Lower leg skin (tissue), 4 donors: Measurements from ENCODE around the gene HP1BP3. TPM values are rescaled to one million over a fixed set of nuclear protein-coding genes. Genes with fewer than 3 reads are reported as not detected.
A peak's percentile ranks its signal among the peaks of the same experiment; 100 is the strongest.

ENCODE experiments used
- DNase-seq, 2 donors: peaks; one replicate each; pipeline ENCODE4 v3.0.0-alpha.2; 2019; ENCODE audit warnings: low spot score in 2 of 2
- H3K4me3 ChIP-seq: fragments of 200-600 bp; sonication (generic); 2 replicates; pipeline ENCODE4 v1.5.1; 2017; ENCODE audit warnings: mild to moderate bottlenecking, low read depth; ENCODE audit not compliant: poor library complexity, severe bottlenecking
- CTCF ChIP-seq, 3 donors: fragments of 450-650 bp; IDR thresholded peaks; one replicate each; pipeline ENCODE4 v1.5.1; 2016; ENCODE audit warnings: antibody characterized with exemption in 3 of 3, mild to moderate bottlenecking in 3 of 3, moderate library complexity in 2 of 3
- POLR2A ChIP-seq, 2 donors: fragments of 450-650 bp; IDR thresholded peaks; one replicate each; pipeline ENCODE4 v1.6.1; 2016 to 2017; ENCODE audit warnings: antibody characterized with exemption in 2 of 2, mild to moderate bottlenecking in 1 of 2, moderate library complexity in 1 of 2
- WGBS, 2 donors: methylation state at CpG; one replicate each; pipeline ENCODE4 v1.1.5; 2018; 5-methylcytosine and 5-hydroxymethylcytosine counted together
- intact Hi-C: fragments of 100-400 bp; cut with DNase I; formaldehyde crosslinking; loops from one replicate; pipeline ENCODE4 v1.15.0; 2023; ENCODE audit warnings: low total_unique reads
- total RNA-seq, 4 donors: library from RNA; depleted of rRNA; stranded (reverse); fragments of >200 nt; gene quantifications; one replicate each; pipeline ENCODE4 v1.1.0, GENCODE V29; 2016

HP1BP3 gene
- total RNA-seq, 4 donors from 2014 or later: 154 to 242 (median 190) TPM

- intact Hi-C loops: no loop called here
- H3K4me3 ChIP-seq: no peak overlapping the region
- peak in 1 of 2 donors; percentile 82 for DNase-seq
- TF ChIP-seq POLR2A (IDR thresholded peaks at IDR 0.05): no peak
- TF ChIP-seq CTCF (IDR thresholded peaks at IDR 0.05): no peak
- 64 to 73% methylated on average over 23 to 29 of the region's 29 CpGs for WGBS, 2 donors
Measured at GRCh38 chr1:20725189-20726117, 61.7 kb downstream of the HP1BP3 start.

- intact Hi-C loops: no loop called here
- DNase-seq: peak in 1 of 2 donors; percentile 79
- no peak overlapping the region for H3K4me3 ChIP-seq
- no peak for TF ChIP-seq POLR2A (IDR thresholded peaks at IDR 0.05)
- TF ChIP-seq CTCF (IDR thresholded peaks at IDR 0.05): no peak
- WGBS, 2 donors: 80 to 86% methylated on average over 16 of the region's 17 CpGs
Measured at GRCh38 chr1:20724364-20725188, 62.5 kb downstream of the HP1BP3 start.

GRCh38 chr1:20723537-20724363, 63.4 kb downstream of the HP1BP3 start:
- WGBS, 2 donors: 68 to 72% methylated on average over 21 to 27 of the region's 35 CpGs
- peak in 1 of 2 donors; percentile 84 for DNase-seq
- no peak overlapping the region for H3K4me3 ChIP-seq
- intact Hi-C loops: no loop called here
- TF ChIP-seq CTCF (IDR thresholded peaks at IDR 0.05) (no peak), POLR2A (IDR thresholded peaks at IDR 0.05) (no peak)

GRCh38 chr1:20723159-20723536, 64.0 kb downstream of the HP1BP3 start:
- no peak overlapping the region for H3K4me3 ChIP-seq
- intact Hi-C loops: no loop called here
- WGBS, 2 donors: 72 to 87% methylated on average over 4 of the region's 4 CpGs
- TF ChIP-seq POLR2A (IDR thresholded peaks at IDR 0.05) (no peak), CTCF (IDR thresholded peaks at IDR 0.05) (no peak)
- DNase-seq: no peak
